Neural progenitor cell (in vitro differentiated cells): ENCODE results near the gene EMILIN2.

Experiments
- EZH2 ChIP-seq: fragments of 200-600 bp; sonication (generic); IDR thresholded peaks from 2 replicates; pipeline ENCODE4 v1.6.1; 2017; ENCODE audit warnings: antibody characterized with exemption, mild to moderate bottlenecking, moderate library complexity
- TF ChIP-seq, protein P1 (sequence below): fragments of 200-600 bp; sonication (generic); IDR thresholded peaks from 2 replicates; pipeline ENCODE4 v1.5.1; 2017; ENCODE audit warnings: antibody characterized with exemption, mild to moderate bottlenecking

DNA sequence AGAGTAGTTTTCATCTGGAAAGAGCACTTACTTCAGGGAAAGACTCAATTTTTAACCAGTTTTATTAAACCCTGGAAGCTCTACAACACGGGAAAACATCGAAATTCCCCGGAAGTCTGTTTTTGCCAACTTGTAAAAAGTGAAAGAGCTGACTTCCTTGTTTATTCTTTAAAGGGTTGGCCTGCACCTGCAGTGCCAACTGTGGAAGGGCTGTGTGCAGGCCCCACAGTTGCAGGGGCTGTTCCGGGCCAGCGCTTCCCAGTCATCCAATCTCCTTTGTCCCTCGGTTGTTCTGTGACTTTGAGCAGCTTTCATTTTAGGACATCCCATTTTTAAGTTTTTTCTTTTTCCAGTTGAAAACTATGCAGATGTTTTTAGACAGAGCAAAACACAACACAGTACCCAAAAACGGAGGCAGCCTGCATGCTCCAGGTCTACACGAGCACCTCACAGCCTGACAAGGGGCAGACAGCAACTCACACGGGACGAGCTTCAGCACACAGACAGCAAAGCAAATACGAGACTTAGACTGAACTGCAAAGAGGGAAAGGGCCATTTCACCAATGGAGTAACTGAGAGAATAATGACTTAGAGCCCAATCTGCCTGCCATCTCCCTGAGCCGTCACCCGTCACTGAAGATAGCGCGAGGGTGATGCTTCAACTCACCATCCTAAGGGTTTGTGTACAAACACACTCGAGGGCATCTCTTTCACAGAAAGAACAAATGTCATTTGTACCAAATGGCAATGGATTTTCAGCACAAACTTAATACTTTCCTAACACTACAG is 70.6 kb downstream of the EMILIN2 start:
- TF ChIP-seq, protein P1, sequence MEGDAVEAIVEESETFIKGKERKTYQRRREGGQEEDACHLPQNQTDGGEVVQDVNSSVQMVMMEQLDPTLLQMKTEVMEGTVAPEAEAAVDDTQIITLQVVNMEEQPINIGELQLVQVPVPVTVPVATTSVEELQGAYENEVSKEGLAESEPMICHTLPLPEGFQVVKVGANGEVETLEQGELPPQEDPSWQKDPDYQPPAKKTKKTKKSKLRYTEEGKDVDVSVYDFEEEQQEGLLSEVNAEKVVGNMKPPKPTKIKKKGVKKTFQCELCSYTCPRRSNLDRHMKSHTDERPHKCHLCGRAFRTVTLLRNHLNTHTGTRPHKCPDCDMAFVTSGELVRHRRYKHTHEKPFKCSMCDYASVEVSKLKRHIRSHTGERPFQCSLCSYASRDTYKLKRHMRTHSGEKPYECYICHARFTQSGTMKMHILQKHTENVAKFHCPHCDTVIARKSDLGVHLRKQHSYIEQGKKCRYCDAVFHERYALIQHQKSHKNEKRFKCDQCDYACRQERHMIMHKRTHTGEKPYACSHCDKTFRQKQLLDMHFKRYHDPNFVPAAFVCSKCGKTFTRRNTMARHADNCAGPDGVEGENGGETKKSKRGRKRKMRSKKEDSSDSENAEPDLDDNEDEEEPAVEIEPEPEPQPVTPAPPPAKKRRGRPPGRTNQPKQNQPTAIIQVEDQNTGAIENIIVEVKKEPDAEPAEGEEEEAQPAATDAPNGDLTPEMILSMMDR: no peak
- TF ChIP-seq EZH2: no peak
